Esophagus muscularis mucosa (tissue), 4 donors: Measurements from ENCODE around the gene RFX5. TPM values are rescaled to one million over a fixed set of nuclear protein-coding genes. Genes with fewer than 3 reads are reported as not detected.

Experiments used
- DNase-seq: peaks from one replicate; pipeline ENCODE4 v3.0.0-alpha.2; 2017; ENCODE audit errors: extremely low spot score
- H3K27ac ChIP-seq, 4 donors: fragments of 200-600 bp; sonication (generic); replicated peaks in 1 of 4; 1 replicate in 3 of 4; 2 replicates in 1 of 4; pipeline ENCODE4 v1.5.1; 2016 to 2019; ENCODE audit warnings: mild to moderate bottlenecking in 1 of 4
- H3K27me3 ChIP-seq, 4 donors: fragments of 200-600 bp; sonication (generic); one replicate each; pipeline versions ENCODE4 v1.5.1 to v1.6.0; 2016 to 2019
- H3K36me3 ChIP-seq, 4 donors: fragments of 200-600 bp; sonication (generic); one replicate each; pipeline ENCODE4 v1.5.1; 2016 to 2019
- H3K4me1 ChIP-seq, 4 donors: fragments of 200-600 bp; sonication (generic); one replicate each; pipeline ENCODE4 v1.5.1; 2016 to 2019
- H3K4me3 ChIP-seq, 4 donors: fragments of 200-600 bp; sonication (generic); 1 replicate in 2 of 4; 2 replicates in 2 of 4; pipeline ENCODE4 v1.5.1; 2016 to 2019; ENCODE audit warnings: mild to moderate bottlenecking in 4 of 4, moderate library complexity in 1 of 4
- H3K9me3 ChIP-seq, 4 donors: fragments of 200-600 bp; sonication (generic); 1 replicate in 3 of 4; 2 replicates in 1 of 4; pipeline ENCODE4 v1.5.1; 2016 to 2019
- CTCF ChIP-seq, 3 experiments: fragments of 200-600 bp in 2 of 3; fragments of 450-650 bp in 1 of 3; sonication (generic) in 2 of 3; IDR thresholded peaks; one replicate each; pipeline ENCODE4 v1.5.1; 2017 to 2019; ENCODE audit warnings: antibody characterized with exemption in 3 of 3, mild to moderate bottlenecking in 2 of 3, moderate library complexity in 1 of 3
- EP300 ChIP-seq: sonication (generic); formaldehyde crosslinking; IDR thresholded peaks from one replicate; pipeline ENCODE4 v1.6.1; 2017; ENCODE audit warnings: antibody characterized with exemption
- POLR2A ChIP-seq: fragments of 450-650 bp; IDR thresholded peaks from one replicate; pipeline ENCODE4 v1.6.1; 2017; ENCODE audit warnings: antibody characterized with exemption, moderate library complexity, mild to moderate bottlenecking, low read depth
- POLR2AphosphoS5 ChIP-seq, 2 donors: sonication (generic); formaldehyde crosslinking; IDR thresholded peaks; one replicate each; pipeline ENCODE4 v1.6.1; 2017; ENCODE audit warnings: antibody characterized with exemption in 2 of 2
- WGBS: methylation state at CpG from one replicate; pipeline ENCODE4 v1.1.5; 2018; 5-methylcytosine and 5-hydroxymethylcytosine counted together
- intact Hi-C: fragments of 100-400 bp; cut with DNase I; formaldehyde crosslinking; loops from one replicate; pipeline ENCODE4 v1.15.1; 2023
- total RNA-seq, 4 donors: library from RNA; depleted of rRNA; stranded (reverse); fragments of >200 nt; gene quantifications; one replicate each; pipeline versions ENCODE4 v1.1.0 to v1.2.1, GENCODE V29; 2016

The RFX5 gene
- total RNA-seq, 4 donors from 2014 or later: 40.3 to 50.3 (median 45.0) TPM

- TF ChIP-seq POLR2A (no peak), POLR2AphosphoS5 (IDR thresholded peaks at IDR 0.05) (no peak), CTCF (IDR thresholded peaks at IDR 0.05) (no peak), EP300 (no peak)
- peak overlapping the region in 3 of 4 donors; percentile 13 to 49 (median 27) for H3K27ac ChIP-seq
- intact Hi-C loops: no loop called here
- H3K9me3 ChIP-seq: no peaks in the 10 kb centered on the region
- DNase-seq: no peak
- H3K4me1 ChIP-seq: peaks cover 52 to 61% (median 59%) of the 10 kb centered on the region in 4 donors
- H3K36me3 ChIP-seq: peaks cover 29 to 52% (median 37%) of the 10 kb centered on the region in 4 donors
- H3K27me3 ChIP-seq: no peaks in the 10 kb centered on the region
- WGBS: 96% methylated on average over 8 of the region's 20 CpGs
- no peak overlapping the region for H3K4me3 ChIP-seq
Observed at GRCh38 chr1:151368393-151369301, 21.6 kb upstream of the RFX5 start.

- Histone ChIP-seq H3K9me3 (no peaks in the 10 kb centered on the region), H3K27ac (peak overlapping the region in 3 of 4 donors; percentile 15 to 49 (median 34)), H3K4me3 (no peak overlapping the region), H3K27me3 (no peaks in the 10 kb centered on the region), H3K4me1 (peaks cover 48 to 55% (median 55%) of the 10 kb centered on the region in 4 donors), H3K36me3 (peaks cover 29 to 60% (median 41%) of the 10 kb centered on the region in 4 donors)
- TF ChIP-seq CTCF (IDR thresholded peaks at IDR 0.05): no peak
- TF ChIP-seq POLR2AphosphoS5 (IDR thresholded peaks at IDR 0.05): no peak
- no peak for TF ChIP-seq EP300
- TF ChIP-seq POLR2A: no peak
- intact Hi-C loops: no loop called here
- WGBS: 64% methylated on average over 8 of the region's 8 CpGs
- DNase-seq: no peak
Observed at GRCh38 chr1:151367658-151368392, 20.8 kb upstream of the RFX5 start.

- peaks cover 29 to 68% (median 45%) of the 10 kb centered on the region in 4 donors for H3K36me3 ChIP-seq
- H3K4me1 ChIP-seq: peaks cover 22 to 27% (median 26%) of the 10 kb centered on the region in 4 donors
- no peak overlapping the region for H3K4me3 ChIP-seq
- intact Hi-C loops: no loop called here
- H3K9me3 ChIP-seq: no peaks in the 10 kb centered on the region
- H3K27ac ChIP-seq: no peak overlapping the region
- DNase-seq: no peak
- H3K27me3 ChIP-seq: no peaks in the 10 kb centered on the region
- 94% methylated on average over 2 of the region's 4 CpGs for WGBS
- TF ChIP-seq EP300 (no peak), CTCF (IDR thresholded peaks at IDR 0.05) (no peak), POLR2A (no peak), POLR2AphosphoS5 (IDR thresholded peaks at IDR 0.05) (no peak)
Observed at GRCh38 chr1:151364996-151365395, 17.9 kb upstream of the RFX5 start.

- Histone ChIP-seq H3K27me3 (no peaks in the 10 kb centered on the region), H3K4me3 (no peak overlapping the region), H3K4me1 (peaks cover 1 to 3% (median 2%) of the 10 kb centered on the region in 4 donors), H3K9me3 (no peaks in the 10 kb centered on the region), H3K27ac (no peak overlapping the region), H3K36me3 (peaks cover 29 to 53% (median 41%) of the 10 kb centered on the region in 4 donors)
- TF ChIP-seq POLR2AphosphoS5 (IDR thresholded peaks at IDR 0.05) (no peak), CTCF (IDR thresholded peaks at IDR 0.05) (no peak)
- intact Hi-C loops: no loop called here
- no peak for DNase-seq
- 100% methylated on average over 1 of the region's 3 CpGs for WGBS
Observed at GRCh38 chr1:151362308-151363155, 15.5 kb upstream of the RFX5 start.
